Measurements from ENCODE around the gene NPTN.

The NPTN gene

DNA sequence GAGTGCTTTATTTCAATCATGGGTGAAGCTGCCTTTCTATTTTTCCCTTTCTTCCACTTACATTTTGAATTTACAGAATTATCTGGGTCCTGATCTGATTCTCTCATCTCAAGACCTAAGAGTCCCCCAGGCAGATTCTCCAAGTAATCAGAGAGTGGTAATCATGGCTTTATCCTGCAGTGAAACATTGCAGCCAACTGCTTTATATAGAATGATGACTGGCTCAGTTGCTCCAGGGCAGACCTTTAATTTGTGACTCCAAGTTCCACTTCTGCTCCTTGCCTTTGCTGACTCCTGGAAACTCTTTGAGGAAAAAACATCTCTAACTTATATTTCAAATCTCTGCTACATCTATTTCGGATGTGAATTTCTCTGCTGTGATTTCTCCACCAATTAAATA is 25.5 kb upstream of the NPTN start:
- no peaks in the 10 kb centered on the region for H3K79me2 ChIP-seq (ENCODE audit: insufficient read depth, low read depth)
- H3K4me3 ChIP-seq (IDR thresholded peaks at IDR 0.05; ENCODE audit: insufficient read depth, low read depth, low read length): no peak overlapping the region
- no peaks in the 10 kb centered on the region for H4K20me1 ChIP-seq (ENCODE audit: insufficient read depth)
- H3K27ac ChIP-seq: no peak overlapping the region
- no peak overlapping the region for H2AFZ ChIP-seq (ENCODE audit: low read depth)
- TF ChIP-seq, protein P1, sequence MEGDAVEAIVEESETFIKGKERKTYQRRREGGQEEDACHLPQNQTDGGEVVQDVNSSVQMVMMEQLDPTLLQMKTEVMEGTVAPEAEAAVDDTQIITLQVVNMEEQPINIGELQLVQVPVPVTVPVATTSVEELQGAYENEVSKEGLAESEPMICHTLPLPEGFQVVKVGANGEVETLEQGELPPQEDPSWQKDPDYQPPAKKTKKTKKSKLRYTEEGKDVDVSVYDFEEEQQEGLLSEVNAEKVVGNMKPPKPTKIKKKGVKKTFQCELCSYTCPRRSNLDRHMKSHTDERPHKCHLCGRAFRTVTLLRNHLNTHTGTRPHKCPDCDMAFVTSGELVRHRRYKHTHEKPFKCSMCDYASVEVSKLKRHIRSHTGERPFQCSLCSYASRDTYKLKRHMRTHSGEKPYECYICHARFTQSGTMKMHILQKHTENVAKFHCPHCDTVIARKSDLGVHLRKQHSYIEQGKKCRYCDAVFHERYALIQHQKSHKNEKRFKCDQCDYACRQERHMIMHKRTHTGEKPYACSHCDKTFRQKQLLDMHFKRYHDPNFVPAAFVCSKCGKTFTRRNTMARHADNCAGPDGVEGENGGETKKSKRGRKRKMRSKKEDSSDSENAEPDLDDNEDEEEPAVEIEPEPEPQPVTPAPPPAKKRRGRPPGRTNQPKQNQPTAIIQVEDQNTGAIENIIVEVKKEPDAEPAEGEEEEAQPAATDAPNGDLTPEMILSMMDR (conservative IDR thresholded peaks at IDR 0.05; ENCODE audit: low read depth, low read length): no peak
- no peaks in the 10 kb centered on the region for H3K27me3 ChIP-seq (ENCODE audit: insufficient read depth, low read depth)
- no peak overlapping the region for H3K4me2 ChIP-seq
- H3K36me3 ChIP-seq (ENCODE audit: insufficient read depth): no peaks in the 10 kb centered on the region
- no peak overlapping the region for H3K9ac ChIP-seq
- H3K4me1 ChIP-seq (ENCODE audit: low read depth, poor library complexity, severe bottlenecking): no peaks in the 10 kb centered on the region

DNA sequence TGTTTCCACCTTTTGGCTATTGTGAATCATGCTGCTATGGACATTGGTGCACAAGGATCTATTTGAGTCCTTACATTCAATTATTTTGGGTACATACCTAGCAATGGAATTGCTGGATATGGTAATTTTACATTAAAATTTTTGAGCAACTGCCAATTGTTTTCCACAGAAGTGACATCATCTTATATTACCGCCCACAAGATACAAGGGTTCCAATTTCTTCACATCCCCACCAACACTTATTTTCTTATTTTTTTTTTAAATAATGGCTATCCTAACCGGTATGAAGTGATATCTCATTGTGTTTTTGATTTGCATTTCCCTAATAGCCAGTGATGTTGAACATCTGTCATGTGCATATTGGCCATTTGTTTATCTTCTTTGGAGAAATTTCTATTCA is 22.5 kb upstream of the NPTN start:
- Histone ChIP-seq H3K4me1 (ENCODE audit: low read depth, poor library complexity, severe bottlenecking) (no peaks in the 10 kb centered on the region), H2AFZ (ENCODE audit: low read depth) (no peak overlapping the region), H3K27ac (no peak overlapping the region), H3K4me3 (IDR thresholded peaks at IDR 0.05; ENCODE audit: insufficient read depth, low read depth, low read length) (no peak overlapping the region), H3K27me3 (ENCODE audit: insufficient read depth, low read depth) (no peaks in the 10 kb centered on the region), H4K20me1 (ENCODE audit: insufficient read depth) (no peaks in the 10 kb centered on the region), H3K9ac (no peak overlapping the region), H3K79me2 (ENCODE audit: insufficient read depth, low read depth) (no peaks in the 10 kb centered on the region), H3K36me3 (ENCODE audit: insufficient read depth) (no peaks in the 10 kb centered on the region), H3K4me2 (no peak overlapping the region)
- TF ChIP-seq, protein P1 (conservative IDR thresholded peaks at IDR 0.05; ENCODE audit: low read depth, low read length): no peak

DNA sequence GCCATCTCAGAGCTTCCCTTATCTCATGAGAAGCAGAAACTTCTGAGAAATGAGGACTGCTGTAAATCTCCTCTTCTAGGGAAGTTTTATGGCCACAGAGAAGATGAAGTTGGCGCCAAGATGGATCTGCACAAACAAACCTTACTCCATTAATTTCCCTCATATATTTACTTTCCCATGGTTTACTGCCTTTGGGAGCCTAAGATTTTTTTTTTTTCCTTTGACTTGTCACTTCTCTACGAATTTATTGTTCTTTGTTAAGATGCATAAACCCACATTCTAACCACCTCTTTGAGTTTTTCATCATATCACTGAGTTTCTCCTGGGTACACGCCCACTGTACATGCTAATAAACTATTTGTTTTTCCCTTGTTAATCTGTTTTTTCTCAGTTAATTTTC is 21.5 kb upstream of the NPTN start:
- Histone ChIP-seq H4K20me1 (ENCODE audit: insufficient read depth) (no peaks in the 10 kb centered on the region), H3K4me2 (no peak overlapping the region), H3K36me3 (ENCODE audit: insufficient read depth) (no peaks in the 10 kb centered on the region), H3K4me1 (ENCODE audit: low read depth, poor library complexity, severe bottlenecking) (no peaks in the 10 kb centered on the region), H2AFZ (ENCODE audit: low read depth) (no peak overlapping the region), H3K27me3 (ENCODE audit: insufficient read depth, low read depth) (no peaks in the 10 kb centered on the region), H3K9ac (no peak overlapping the region), H3K27ac (no peak overlapping the region), H3K4me3 (IDR thresholded peaks at IDR 0.05; ENCODE audit: insufficient read depth, low read depth, low read length) (no peak overlapping the region), H3K79me2 (ENCODE audit: insufficient read depth, low read depth) (no peaks in the 10 kb centered on the region)
- TF ChIP-seq, protein P1 (conservative IDR thresholded peaks at IDR 0.05; ENCODE audit: low read depth, low read length): no peak

DNA sequence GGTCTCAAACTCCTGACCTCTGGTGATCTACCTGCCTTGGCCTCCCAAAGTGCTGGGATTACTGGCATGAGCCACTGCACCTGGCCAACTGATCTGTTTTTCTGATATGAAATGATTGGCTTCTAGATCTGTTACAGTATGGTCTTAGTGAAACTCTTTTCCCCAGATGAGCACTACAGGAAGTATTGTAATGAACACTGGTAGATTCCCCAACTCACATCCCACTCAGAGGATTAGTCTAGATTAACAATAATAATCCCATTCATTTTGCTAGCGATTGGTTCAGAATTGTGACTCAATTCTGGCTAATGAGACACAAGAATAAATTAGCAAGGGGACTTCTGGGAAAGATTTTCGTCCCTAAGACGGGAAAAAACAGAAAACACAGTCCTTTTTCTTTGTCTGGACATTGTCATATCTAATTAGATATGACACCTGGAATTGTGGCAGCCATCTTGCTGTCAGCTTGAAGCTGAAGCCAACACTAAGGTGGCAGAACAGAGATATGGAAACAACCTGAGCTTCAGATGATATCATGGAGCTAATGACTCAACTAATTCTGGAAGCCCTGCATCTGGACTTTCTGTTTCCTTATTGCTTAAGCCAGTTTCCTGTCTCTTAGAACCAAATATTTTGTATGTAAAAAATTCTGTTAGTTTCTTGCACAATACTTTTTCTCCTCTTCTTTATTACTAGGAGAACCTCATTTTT is 17.4 kb upstream of the NPTN start:
- Histone ChIP-seq H3K4me3 (IDR thresholded peaks at IDR 0.05; ENCODE audit: insufficient read depth, low read depth, low read length) (no peak overlapping the region), H3K79me2 (ENCODE audit: insufficient read depth, low read depth) (no peaks in the 10 kb centered on the region), H3K27me3 (ENCODE audit: insufficient read depth, low read depth) (no peaks in the 10 kb centered on the region), H3K4me2 (no peak overlapping the region), H3K27ac (no peak overlapping the region), H4K20me1 (ENCODE audit: insufficient read depth) (no peaks in the 10 kb centered on the region), H2AFZ (ENCODE audit: low read depth) (no peak overlapping the region), H3K9ac (no peak overlapping the region), H3K4me1 (ENCODE audit: low read depth, poor library complexity, severe bottlenecking) (no peaks in the 10 kb centered on the region), H3K36me3 (ENCODE audit: insufficient read depth) (no peaks in the 10 kb centered on the region)
- TF ChIP-seq, protein P1 (conservative IDR thresholded peaks at IDR 0.05; ENCODE audit: low read depth, low read length): no peak

Data from KMS-11 (cell line).